GM18861 (cell line): Measurements from ENCODE around the gene CSF3.

Experiments
- ATAC-seq: cut with Tn5 transposase; IDR thresholded peaks from one replicate; pipeline ENCODE4 v1.9.1; 2021; ENCODE audit not compliant: unreplicated experiment

The CSF3 gene

GRCh38 chr17:40060887-40061608 lies 45.8 kb downstream of the CSF3 start:
- ATAC-seq = no peak

GRCh38 chr17:40061609-40062038 lies 46.4 kb downstream of the CSF3 start:
- no peak for ATAC-seq

- no peak for ATAC-seq
These were observed 47.3 kb downstream of the CSF3 start, which contains the start of gene THRA for GRCh38 chr17:40062329-40063186. THRA (plus strand) TSS chr17:40062965; CDS start chr17:40074489, 11,524 bp downstream.

GRCh38 chr17:40063187-40063771 lies 48.0 kb downstream of the CSF3 start:
- ATAC-seq = no peak

GRCh38 chr17:40063901-40064531 lies 48.8 kb downstream of the CSF3 start:
- no peak for ATAC-seq

GRCh38 chr17:40064971-40065768 lies 49.9 kb downstream of the CSF3 start:
- ATAC-seq = no peak

GRCh38 chr17:40065769-40066510 lies 50.7 kb downstream of the CSF3 start:
- no peak for ATAC-seq
